ENCODE data around the gene OPN1MW3. TPM values are rescaled to one million over a fixed set of nuclear protein-coding genes. Genes with fewer than 3 reads are reported as not detected.

Gene OPN1MW3
- total RNA-seq, 1 experiment from 2014 or later: not detected

- DNase-seq: no peak
Measured at GRCh38 chrX:154305541-154306205, 48.3 kb downstream of the OPN1MW3 start.

More at GRCh38 chrX:154305541-154306205, 48.3 kb downstream of the OPN1MW3 start:
- no peak overlapping the region for H2BK12ac ChIP-seq (ENCODE audit: insufficient read length, low read depth, low read length)
- Mint-ChIP-seq H3K4me3 (no peak overlapping the region), H3K4me1 (peaks cover 2 to 16% of the 10 kb centered on the region in 2 experiments), H3K27me3 (ENCODE audit: low read depth) (peaks cover 16% of the 10 kb centered on the region), H3K27ac (no peak overlapping the region), H3K36me3 (ENCODE audit: insufficient read depth in 1 of 3, low read depth in 3 of 3) (peaks cover 0 to 4% (median 0%) of the 10 kb centered on the region in 3 experiments; a peak in 3 of 7 replicates), H3K9me3 (peaks cover 71 to 76% of the 10 kb centered on the region in 2 experiments)
- no peak overlapping the region for H3K4me2 ChIP-seq (ENCODE audit: insufficient read depth, insufficient read length, low read length)
- H3K27me3 ChIP-seq (ENCODE audit: insufficient read depth, low read length): no peaks in the 10 kb centered on the region
- H3K14ac ChIP-seq (ENCODE audit: insufficient read depth, low read length): no peak overlapping the region
- no peak overlapping the region for H4K91ac ChIP-seq (ENCODE audit: insufficient read length, low read depth, low read length)
- no peaks in the 10 kb centered on the region for H3K79me1 ChIP-seq (ENCODE audit: insufficient read depth, low read depth, low read length, poor library complexity, severe bottlenecking)
- no peaks in the 10 kb centered on the region for H3K23me2 ChIP-seq (ENCODE audit: insufficient read length, low read depth, low read length, poor library complexity, severe bottlenecking)
- no peaks in the 10 kb centered on the region for H4K20me1 ChIP-seq (ENCODE audit: control insufficient read depth, insufficient read depth, insufficient read length)
- H4K5ac ChIP-seq (ENCODE audit: insufficient read length, low read depth, low read length): no peak overlapping the region
- no peak overlapping the region for H2AK5ac ChIP-seq (ENCODE audit: insufficient read length, low read length)
- no peak overlapping the region for H3K9ac ChIP-seq (ENCODE audit: extremely low read depth, insufficient read length, low read length)
- peaks cover 44% of the 10 kb centered on the region for H3K9me3 ChIP-seq (ENCODE audit: control insufficient read depth, low read depth, low read length)
- no peak overlapping the region for H2BK15ac ChIP-seq (ENCODE audit: low read depth, low read length)
- no peak overlapping the region for H3T11ph ChIP-seq (ENCODE audit: low read length)
- no peak overlapping the region for H3K4ac ChIP-seq (ENCODE audit: low read depth, low read length)
- H2AFZ ChIP-seq (ENCODE audit: low read length): no peak overlapping the region
- H3K79me2 ChIP-seq (ENCODE audit: insufficient read depth, low read length): no peaks in the 10 kb centered on the region
- no peak overlapping the region for H2BK20ac ChIP-seq (ENCODE audit: low read depth, low read length, poor library complexity, severe bottlenecking)
- no peak for TF ChIP-seq CTCF (conservative IDR thresholded peaks at IDR 0.05)
- no peak overlapping the region for H2BK5ac ChIP-seq (ENCODE audit: insufficient read length, low read length)
- no peak overlapping the region for H2BK120ac ChIP-seq (ENCODE audit: low read depth, low read length, poor library complexity, severe bottlenecking)
- H3K4me1 ChIP-seq (ENCODE audit: insufficient read depth, low read length): no peaks in the 10 kb centered on the region
- no peak overlapping the region for H3K23ac ChIP-seq (ENCODE audit: insufficient read length, low read depth, low read length)
- no CpG with 5 or more reads among the region's 11 CpGs for WGBS (ENCODE audit: extremely low coverage, insufficient read length, low lambda C conversion rate)
- H3K56ac ChIP-seq (ENCODE audit: insufficient read length, low read depth, low read length): no peak overlapping the region
- no peak overlapping the region for H3K27ac ChIP-seq (ENCODE audit: insufficient read length, low read depth, low read length)
- H4K8ac ChIP-seq (replicated peaks; ENCODE audit: insufficient read length, low read depth, low read length): no peak overlapping the region
- H3K18ac ChIP-seq (ENCODE audit: insufficient read length, low read depth, low read length): no peak overlapping the region
